H1 (cell line): ENCODE results near the gene P2RX2. TPM values are rescaled to one million over a fixed set of nuclear protein-coding genes. Genes with fewer than 3 reads are reported as not detected.

Source experiments
- CTCF ChIA-PET: fragments of 300-600 bp; sonication (Branson Sonifier 250); formaldehyde crosslinking; loops from one replicate; lab custom pipeline; 2021; ENCODE audit not compliant: partially characterized antibody; lab: Charles Lee
- POLR2A ChIA-PET: fragments of 300-600 bp; sonication (Branson Sonifier 250); formaldehyde crosslinking; loops from one replicate; lab custom pipeline; 2021; ENCODE audit warnings: inconsistent platforms; ENCODE audit not compliant: partially characterized antibody; lab: Charles Lee
- DNase-seq, 2 experiments: peaks; one replicate each; pipeline versions ENCODE4 v3.0.0 to v3.0.0-alpha.2; 2010 to 2022; ENCODE audit warnings: low spot score in 2 of 2, low read depth in 1 of 2, mixed read lengths in 1 of 2
- FAIRE-seq: peaks from 2 replicates; lab custom pipeline; 2011; peaks lifted over from hg19 to GRCh38; lab: Jason Lieb, UNC
- H2AFZ ChIP-seq: 2 replicates; pipeline ENCODE4 v1.8.1; 2012; ENCODE audit warnings: low read length, inconsistent platforms
- H2AK5ac ChIP-seq: 2 replicates; pipeline ENCODE4 v1.6.1; 2013; ENCODE audit warnings: low read depth, low read length
- H2BK120ac ChIP-seq: replicated peaks from 2 replicates; pipeline ENCODE3; 2013; ENCODE audit warnings: low read depth, low read length, inconsistent platforms
- H2BK12ac ChIP-seq: 2 replicates; pipeline ENCODE4 v1.6.1; 2013; ENCODE audit warnings: low read depth, low read length
- H2BK15ac ChIP-seq: 2 replicates; pipeline ENCODE4 v1.6.1; 2013; ENCODE audit warnings: low read length
- H2BK20ac ChIP-seq: 2 replicates; pipeline ENCODE4 v1.6.1; 2013; ENCODE audit warnings: low read length
- H2BK5ac ChIP-seq: 2 replicates; pipeline ENCODE4 v1.6.1; 2013; ENCODE audit warnings: low read depth, low read length
- H3K14ac ChIP-seq: 2 replicates; pipeline ENCODE4 v1.6.1; 2013; ENCODE audit warnings: inconsistent platforms; ENCODE audit not compliant: insufficient read length
- H3K18ac ChIP-seq: 2 replicates; pipeline ENCODE4 v1.6.1; 2013; ENCODE audit warnings: low read length; ENCODE audit errors: extremely low read depth
- H3K23ac ChIP-seq: 2 replicates; pipeline ENCODE4 v1.6.1; 2013; ENCODE audit warnings: inconsistent platforms; ENCODE audit not compliant: insufficient read length
- H3K23me2 ChIP-seq: 2 replicates; pipeline ENCODE4 v1.6.1; 2013; ENCODE audit warnings: low read depth, low read length
- H3K27ac ChIP-seq: 2 replicates; pipeline ENCODE4 v1.6.1; 2011; ENCODE audit warnings: low read depth, low read length, inconsistent platforms
- H3K27me3 ChIP-seq, 4 experiments: replicated peaks in 1 of 4; 1 replicate in 1 of 4; 2 replicates in 3 of 4; pipeline versions ENCODE4 v1.6.1 to v1.8.1; 2011 to 2013; ENCODE audit warnings: low read length in 3 of 4, mild to moderate bottlenecking in 3 of 4, inconsistent platforms in 2 of 4, mixed read lengths in 2 of 4, moderate library complexity in 1 of 4; ENCODE audit not compliant: control insufficient read depth in 3 of 4, insufficient read depth in 3 of 4; ENCODE audit errors: extremely low read depth in 1 of 4
- H3K36me3 ChIP-seq, 4 experiments: 2 replicates each; pipeline versions ENCODE4 v1.6.1 to v1.8.1; 2011 to 2013; ENCODE audit warnings: mild to moderate bottlenecking in 4 of 4, low read length in 3 of 4, moderate library complexity in 2 of 4, control low read depth in 1 of 4, inconsistent platforms in 1 of 4; ENCODE audit not compliant: insufficient read depth in 4 of 4, control insufficient read depth in 2 of 4
- H3K4ac ChIP-seq: replicated peaks from 2 replicates; pipeline ENCODE3; 2013; ENCODE audit warnings: low read length, low read depth, mixed read lengths, inconsistent platforms; ENCODE audit not compliant: insufficient read length
- H3K4me1 ChIP-seq, 4 experiments: replicated peaks in 1 of 4; 1 replicate in 1 of 4; 2 replicates in 3 of 4; pipeline versions ENCODE4 v1.6.1 to v1.8.1; 2011 to 2013; ENCODE audit warnings: low read length in 3 of 4, inconsistent platforms in 2 of 4, mixed read lengths in 1 of 4; ENCODE audit not compliant: insufficient read depth in 4 of 4, control insufficient read depth in 3 of 4
- H3K4me2 ChIP-seq, 2 experiments: 2 replicates each; pipeline versions ENCODE4 v1.6.1 to v1.8.1; 2011 to 2013; ENCODE audit warnings: low read depth in 2 of 2, low read length in 2 of 2, control low read depth in 1 of 2, inconsistent platforms in 1 of 2, mild to moderate bottlenecking in 1 of 2; ENCODE audit not compliant: insufficient read depth in 1 of 2
- H3K4me3 ChIP-seq, 4 experiments: fragments of 200-600, 300-600 bp in 1 of 4; sonication (generic), shearing (Covaris generic), sonication (Bioruptor Twin) in 1 of 4; 2 replicates each; pipeline versions ENCODE4 v1.5.1 to v1.8.1; 2011 to 2016; ENCODE audit warnings: low read length in 4 of 4, low read depth in 3 of 4, control low read depth in 2 of 4, inconsistent platforms in 2 of 4, mild to moderate bottlenecking in 2 of 4, mixed read lengths in 1 of 4, moderate library complexity in 1 of 4; ENCODE audit not compliant: insufficient read depth in 2 of 4; ENCODE audit errors: extremely low read depth in 1 of 4
- H3K56ac ChIP-seq: replicated peaks from 2 replicates; pipeline ENCODE3; 2013; ENCODE audit warnings: low read depth, mild to moderate bottlenecking, mixed read lengths, low read length, inconsistent platforms; ENCODE audit not compliant: insufficient read length
- H3K79me1 ChIP-seq: 2 replicates; pipeline ENCODE4 v1.6.1; 2013; ENCODE audit warnings: low read depth, low read length, control low read depth
- H3K79me2 ChIP-seq, 2 experiments: 2 replicates each; pipeline versions ENCODE4 v1.6.1 to v1.8.1; 2012 to 2013; ENCODE audit warnings: low read length in 2 of 2, mild to moderate bottlenecking in 2 of 2, inconsistent platforms in 1 of 2; ENCODE audit not compliant: insufficient read depth in 2 of 2, control insufficient read depth in 1 of 2
- H3K9ac ChIP-seq, 4 experiments: replicated peaks in 1 of 4; 1 replicate in 1 of 4; 2 replicates in 3 of 4; pipeline versions ENCODE4 v1.6.1 to v1.8.1; 2011 to 2013; ENCODE audit warnings: low read depth in 3 of 4, low read length in 3 of 4, control low read depth in 2 of 4, mild to moderate bottlenecking in 2 of 4, moderate library complexity in 2 of 4, inconsistent platforms in 1 of 4; ENCODE audit errors: extremely low read depth in 1 of 4
- H3K9me3 ChIP-seq, 2 experiments: 2 replicates each; pipeline versions ENCODE4 v1.6.1 to v1.8.1; 2012 to 2013; ENCODE audit warnings: mild to moderate bottlenecking in 2 of 2, moderate library complexity in 2 of 2, control low read depth in 1 of 2, inconsistent platforms in 1 of 2, low read depth in 1 of 2, low read length in 1 of 2, mixed read lengths in 1 of 2; ENCODE audit not compliant: insufficient read depth in 2 of 2
- H4K20me1 ChIP-seq, 2 experiments: replicated peaks in 1 of 2; 2 replicates each; pipeline versions ENCODE3 to v1.8.1; 2011 to 2013; ENCODE audit warnings: inconsistent platforms in 2 of 2, low read length in 2 of 2, mild to moderate bottlenecking in 1 of 2; ENCODE audit not compliant: insufficient read depth in 2 of 2, control insufficient read depth in 1 of 2
- H4K5ac ChIP-seq: 2 replicates; pipeline ENCODE4 v1.6.1; 2013; ENCODE audit warnings: low read length, low read depth, mixed read lengths, inconsistent platforms; ENCODE audit not compliant: insufficient read length
- H4K8ac ChIP-seq: 2 replicates; pipeline ENCODE4 v1.8.0; 2013; ENCODE audit warnings: mild to moderate bottlenecking, moderate library complexity, low read length, inconsistent platforms; ENCODE audit not compliant: insufficient read depth; ENCODE audit errors: extremely low read depth
- H4K91ac ChIP-seq: replicated peaks from 2 replicates; pipeline ENCODE3; 2013; ENCODE audit warnings: low read length, mixed read lengths, inconsistent platforms; ENCODE audit not compliant: insufficient read length
- HDAC6 ChIP-seq: IDR thresholded peaks from one replicate; pipeline ENCODE4 v1.7.1; 2012; ENCODE audit warnings: low read depth, mild to moderate bottlenecking, inconsistent platforms, low read length, moderate library complexity
- POLR2AphosphoS5 ChIP-seq: IDR thresholded peaks from 2 replicates; pipeline ENCODE4 v1.6.1; 2011; ENCODE audit warnings: low read depth, low read length
- WGBS, 2 experiments: shearing (Covaris generic) in 1 of 2; methylation state at CpG; one replicate each; pipeline versions ENCODE4 v1.1.6 to v1.1.7; 2013 to 2015; ENCODE audit warnings: low lambda C conversion rate in 2 of 2, mixed read lengths in 2 of 2, inconsistent platforms in 1 of 2, low coverage in 1 of 2, missing lambda C conversion rate in 1 of 2; ENCODE audit not compliant: insufficient replicate concordance in 2 of 2, insufficient coverage in 1 of 2, insufficient read length in 1 of 2; ENCODE audit errors: extremely low coverage in 1 of 2, missing lambda C conversion rate in 1 of 2; 5-methylcytosine and 5-hydroxymethylcytosine counted together
- polyA plus RNA-seq, 7 experiments: library from polyadenylated mRNA; depleted of rRNA in 3 of 7; stranded (reverse) in 5 of 7; unstranded in 2 of 7; fragments of >200 nt in 5 of 7; fragments of 200-250 nt in 2 of 7; gene quantifications; 1 replicate in 5 of 7; 2 replicates in 1 of 7; 4 replicates in 1 of 7; pipeline versions ENCODE4 v1.2.1 to v1.2.3, GENCODE V29; 2011 to 2013; ENCODE audit warnings: missing spikeins in 2 of 7, mixed read lengths in 2 of 7
- total RNA-seq: library from RNA; stranded (reverse); fragmentation: NEBNext Ultra II Directional; extraction: Animal tissue kit (Norgen Biotek cat#: 25700); gene quantifications from 2 replicates; pipeline ENCODE4 v1.2.1, GENCODE V29; 2021

Gene P2RX2
- total and polyA plus RNA-seq, 2 of the 8 experiments (the other 6 are each of a cell fraction or from before 2014, with no cell fraction given): 0.84 to 2.2 TPM

DNA sequence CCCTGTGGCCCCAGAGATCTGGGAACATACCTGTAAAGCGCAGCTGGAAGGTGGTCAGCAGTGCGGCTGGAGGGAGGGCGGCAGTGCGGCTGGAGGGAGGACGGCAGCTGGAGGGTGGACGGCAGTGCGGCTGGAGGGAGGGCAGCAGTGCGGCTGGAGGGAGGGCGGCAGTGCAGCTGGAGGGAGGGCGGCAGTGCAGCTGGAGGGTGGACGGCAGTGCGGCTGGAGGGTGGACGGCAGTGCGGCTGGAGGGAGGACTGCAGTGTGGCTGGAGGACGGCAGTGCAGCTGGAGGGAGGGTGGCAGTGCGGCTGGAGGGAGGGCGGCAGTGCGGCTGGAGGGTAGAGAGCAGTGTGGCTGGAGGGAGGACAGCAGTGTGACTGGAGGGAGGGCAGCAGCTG lies 31.6 kb upstream of the P2RX2 start:
- no peak overlapping the region for H3K4me2 ChIP-seq
- CTCF ChIA-PET: interaction anchor here (0.7 to 1.2 kb wide), 3 partner anchors 18 to 310 kb away, joined by 3 read pairs; no protein-coding TSS in a partner anchor
- POLR2A ChIA-PET: interaction anchor here (1.8 kb wide), 1 partner anchor 32 kb away, joined by 4 read pairs; the partner anchor contains the start of gene P2RX2
- no peak overlapping the region for H3K9ac ChIP-seq
- H2AFZ ChIP-seq: no peak overlapping the region
- H2BK5ac ChIP-seq: no peak overlapping the region
- H3K36me3 ChIP-seq: no peaks in the 10 kb centered on the region
- peaks cover 5 to 7% of the 10 kb centered on the region in 2 experiments for H4K20me1 ChIP-seq
- no peak overlapping the region for H3K27ac ChIP-seq
- no peak overlapping the region for H4K5ac ChIP-seq
- DNase-seq: no peak
- peaks cover 50 to 91% (median 77%) of the 10 kb centered on the region in 4 experiments for H3K27me3 ChIP-seq
- H2BK12ac ChIP-seq: no peak overlapping the region
- H3K18ac ChIP-seq: no peak overlapping the region
- no peak overlapping the region for H4K8ac ChIP-seq
- H2BK120ac ChIP-seq: no peak overlapping the region
- no peak for TF ChIP-seq HDAC6
- TF ChIP-seq POLR2AphosphoS5: no peak
- TF ChIP-seq, all 59 proteins: peak for 0
- no peak overlapping the region for H3K14ac ChIP-seq
- no peak overlapping the region for H2BK20ac ChIP-seq
- no peaks in the 10 kb centered on the region for H3K79me1 ChIP-seq
- H4K91ac ChIP-seq: no peak overlapping the region
- H3K23ac ChIP-seq: no peak overlapping the region
- H3K79me2 ChIP-seq: no peaks in the 10 kb centered on the region
- H3K4ac ChIP-seq: no peak overlapping the region
- no peak overlapping the region for H3K56ac ChIP-seq
- no peak for FAIRE-seq
- H2AK5ac ChIP-seq: no peak overlapping the region
- H3K4me3 ChIP-seq: no peak overlapping the region
- H2BK15ac ChIP-seq: no peak overlapping the region
- H3K9me3 ChIP-seq: peaks cover 0 to 12% of the 10 kb centered on the region in 2 experiments; a peak in 1 of 4 replicates
- 92% methylated on average over 11 of the region's 18 CpGs; no CpG with 5 or more reads in 1 of the 2 experiments for WGBS, 2 experiments
- peaks cover 16% of the 10 kb centered on the region; the same call in 1 of the 2 replicates for H3K23me2 ChIP-seq
- peaks cover 0 to 6% (median 4%) of the 10 kb centered on the region in 4 experiments; a peak in 2 of 7 replicates for H3K4me1 ChIP-seq
